Natural killer cell (primary cell): ENCODE data around the gene MEGF6. TPM values are rescaled to one million over a fixed set of nuclear protein-coding genes. Genes with fewer than 3 reads are reported as not detected.

ENCODE experiments used
- ATAC-seq, 3 donors: fragments of 150-1000 bp in 2 of 3; fragments of 200-7000 bp in 1 of 3; cut with Tn5 transposase; 1 replicate in 1 of 3; 2 replicates in 2 of 3; pipeline ENCODE4 v1.10.0; 2021; ENCODE audit warnings: mild to moderate bottlenecking in 2 of 3, moderate library complexity in 2 of 3
- DNase-seq, 2 donors: peaks; one replicate each; pipeline versions ENCODE4 v3.0.0 to v3.0.0-alpha.2; 2013 to 2021; ENCODE audit warnings: mixed read lengths in 1 of 2
- H3K27ac ChIP-seq: one replicate; pipeline ENCODE4 v1.5.1; 2013; ENCODE audit warnings: mild to moderate bottlenecking, low read length
- H3K27me3 ChIP-seq: one replicate; pipeline ENCODE4 v1.6.1; 2013; ENCODE audit warnings: low read length; ENCODE audit not compliant: control insufficient read depth, insufficient read depth
- H3K36me3 ChIP-seq: one replicate; pipeline ENCODE4 v1.6.1; 2013; ENCODE audit warnings: low read length; ENCODE audit not compliant: control insufficient read depth, insufficient read depth
- H3K4me1 ChIP-seq: one replicate; pipeline ENCODE4 v1.6.1; 2013; ENCODE audit warnings: low read length; ENCODE audit not compliant: control insufficient read depth, insufficient read depth
- H3K4me3 ChIP-seq: one replicate; pipeline ENCODE4 v1.5.1; 2013; ENCODE audit warnings: low read length
- H3K9me3 ChIP-seq: one replicate; pipeline ENCODE4 v1.6.1; 2013; ENCODE audit warnings: low read length; ENCODE audit not compliant: control insufficient read depth, insufficient read depth
- H3K27ac Mint-ChIP-seq, 2 donors: one replicate each; pipeline ENCODE4 v1.8.0; 2022; ENCODE audit warnings: mild to moderate bottlenecking in 2 of 2, mixed read lengths in 2 of 2, moderate library complexity in 1 of 2
- H3K27me3 Mint-ChIP-seq, 2 donors: one replicate each; pipeline ENCODE4 v1.8.0; 2022; ENCODE audit warnings: low read depth in 2 of 2, mixed read lengths in 2 of 2
- H3K36me3 Mint-ChIP-seq: one replicate; pipeline ENCODE4 v1.8.0; 2022; ENCODE audit warnings: mixed read lengths
- H3K4me1 Mint-ChIP-seq, 2 donors: one replicate each; pipeline ENCODE4 v1.8.0; 2022; ENCODE audit warnings: mixed read lengths in 2 of 2
- H3K4me3 Mint-ChIP-seq: one replicate; pipeline ENCODE4 v1.8.0; 2022; ENCODE audit warnings: mild to moderate bottlenecking, moderate library complexity, mixed read lengths
- H3K9me3 Mint-ChIP-seq, 2 donors: one replicate each; pipeline ENCODE4 v1.8.0; 2022; ENCODE audit warnings: mixed read lengths in 2 of 2
- CTCF ChIP-seq: fragments of 200-600 bp; IDR thresholded peaks from one replicate; pipeline ENCODE4 v1.8.0; 2022; ENCODE audit warnings: antibody characterized with exemption
- WGBS: methylation state at CpG from one replicate; pipeline ENCODE4 v1.1.7; 2013; ENCODE audit warnings: missing lambda C conversion rate; ENCODE audit not compliant: insufficient coverage; 5-methylcytosine and 5-hydroxymethylcytosine counted together
- intact Hi-C: fragments of 100-400 bp; cut with micrococcal nuclease; formaldehyde crosslinking; loops from one replicate; pipeline ENCODE4 v1.14.2; 2022
- total RNA-seq, 4 donors: library from RNA; stranded (reverse); fragments of 120-200 nt in 1 of 4; gene quantifications; one replicate each; pipeline versions ENCODE4 v1.2.3 to v1.2.4, GENCODE V29; 2013 to 2022

The MEGF6 gene
- total RNA-seq, 3 donors from 2014 or later (not counting 1 experiment from before 2014, with no cell fraction given): 3.1 to 15.6 (median 5.1) TPM

- no peaks in the 10 kb centered on the region for H3K9me3 Mint-ChIP-seq
- Histone ChIP-seq H3K27me3 (no peaks in the 10 kb centered on the region), H3K36me3 (peaks cover 37% of the 10 kb centered on the region), H3K4me3 (no peak overlapping the region), H3K9me3 (no peaks in the 10 kb centered on the region), H3K4me1 (no peaks in the 10 kb centered on the region), H3K27ac (no peak overlapping the region)
- ATAC-seq: no peak
- H3K27ac Mint-ChIP-seq: no peak overlapping the region
- DNase-seq: no peak
- H3K4me3 Mint-ChIP-seq: no peak overlapping the region
- H3K36me3 Mint-ChIP-seq: no peaks in the 10 kb centered on the region
- no peak for TF ChIP-seq CTCF
- no peaks in the 10 kb centered on the region for H3K27me3 Mint-ChIP-seq
- WGBS: 97% methylated on average over 35 of the region's 43 CpGs
- peaks cover 5 to 11% of the 10 kb centered on the region in 2 donors for H3K4me1 Mint-ChIP-seq
- intact Hi-C loops: no loop called here
Measured at GRCh38 chr1:3642919-3643675, 31.8 kb upstream of the MEGF6 start.

- Histone ChIP-seq H3K27me3 (no peaks in the 10 kb centered on the region), H3K36me3 (peaks cover 45% of the 10 kb centered on the region), H3K4me1 (no peaks in the 10 kb centered on the region), H3K4me3 (no peak overlapping the region), H3K27ac (no peak overlapping the region), H3K9me3 (no peaks in the 10 kb centered on the region)
- H3K27ac Mint-ChIP-seq: no peak overlapping the region
- no peaks in the 10 kb centered on the region for H3K9me3 Mint-ChIP-seq
- DNase-seq: no peak
- no peak for ATAC-seq
- no peak for TF ChIP-seq CTCF
- H3K27me3 Mint-ChIP-seq: no peaks in the 10 kb centered on the region
- H3K4me3 Mint-ChIP-seq: no peak overlapping the region
- peaks cover 3% of the 10 kb centered on the region for H3K36me3 Mint-ChIP-seq
- over 99% methylated on average over 8 of the region's 11 CpGs for WGBS
- no peaks in the 10 kb centered on the region for H3K4me1 Mint-ChIP-seq
- intact Hi-C loops: no loop called here
Measured at GRCh38 chr1:3641816-3642215, 30.5 kb upstream of the MEGF6 start.

- no peaks in the 10 kb centered on the region for H3K4me1 Mint-ChIP-seq
- no peak for TF ChIP-seq CTCF
- WGBS: 95% methylated on average over 26 of the region's 26 CpGs
- no peak overlapping the region for H3K4me3 Mint-ChIP-seq
- H3K9me3 ChIP-seq: no peaks in the 10 kb centered on the region
- peaks cover 9% of the 10 kb centered on the region for H3K36me3 Mint-ChIP-seq
- ATAC-seq (no peak), DNase-seq (no peak)
- H3K9me3 Mint-ChIP-seq: no peaks in the 10 kb centered on the region
- no peaks in the 10 kb centered on the region for H3K27me3 ChIP-seq
- no peak overlapping the region for H3K27ac ChIP-seq
- intact Hi-C loops: no loop called here
- H3K27ac Mint-ChIP-seq: no peak overlapping the region
- H3K36me3 ChIP-seq: peaks cover 44% of the 10 kb centered on the region
- no peak overlapping the region for H3K4me3 ChIP-seq
- H3K27me3 Mint-ChIP-seq: no peaks in the 10 kb centered on the region
- no peaks in the 10 kb centered on the region for H3K4me1 ChIP-seq
Measured at GRCh38 chr1:3641046-3641760, 29.9 kb upstream of the MEGF6 start.
